ENCODE data around the gene SNRK. TPM values are rescaled to one million over a fixed set of nuclear protein-coding genes. Genes with fewer than 3 reads are reported as not detected.

SNRK gene
- total RNA-seq, 4 donors from 2014 or later, result 30.7 to 50.4 (median 45.8) TPM

DNA sequence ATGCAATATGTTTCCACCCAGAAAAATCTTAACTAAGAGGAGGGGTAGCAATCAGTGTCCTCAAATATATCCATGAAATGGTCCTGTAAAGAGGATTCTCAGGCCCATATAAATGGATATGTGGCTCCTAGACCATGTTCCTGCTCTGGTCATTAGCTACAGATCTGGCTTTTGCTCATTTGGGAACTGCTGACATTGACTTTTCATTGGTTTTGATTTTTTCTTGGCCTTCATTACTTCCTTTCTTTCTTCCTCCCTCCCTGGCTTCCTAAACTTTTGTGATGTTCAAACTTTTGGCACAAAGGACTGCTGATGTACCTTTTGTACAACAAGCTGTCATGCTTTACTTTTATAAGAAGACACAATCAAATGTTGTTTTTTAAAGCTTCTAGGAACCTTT is 41.6 kb upstream of the SNRK start:
- intact Hi-C loops (cut with DNase I), result no loop called here
- Histone ChIP-seq H3K4me3 (no peak overlapping the region), H3K27me3 (no peaks in the 10 kb centered on the region), H3K9me3 (peaks cover 0 to 7% (median 2%) of the 10 kb centered on the region in 4 donors), H3K4me1 (peaks cover 5 to 26% (median 12%) of the 10 kb centered on the region in 4 donors), H3K36me3 (no peaks in the 10 kb centered on the region), H3K27ac (replicated peaks in 1 of 4) (no peak overlapping the region)
- TF ChIP-seq POLR2AphosphoS5 (IDR thresholded peaks at IDR 0.05), result no peak
- no peak for TF ChIP-seq EP300 (IDR thresholded peaks at IDR 0.05)
- no peak for TF ChIP-seq POLR2A (IDR thresholded peaks at IDR 0.05; ENCODE audit: low read depth)
- TF ChIP-seq, protein P1, sequence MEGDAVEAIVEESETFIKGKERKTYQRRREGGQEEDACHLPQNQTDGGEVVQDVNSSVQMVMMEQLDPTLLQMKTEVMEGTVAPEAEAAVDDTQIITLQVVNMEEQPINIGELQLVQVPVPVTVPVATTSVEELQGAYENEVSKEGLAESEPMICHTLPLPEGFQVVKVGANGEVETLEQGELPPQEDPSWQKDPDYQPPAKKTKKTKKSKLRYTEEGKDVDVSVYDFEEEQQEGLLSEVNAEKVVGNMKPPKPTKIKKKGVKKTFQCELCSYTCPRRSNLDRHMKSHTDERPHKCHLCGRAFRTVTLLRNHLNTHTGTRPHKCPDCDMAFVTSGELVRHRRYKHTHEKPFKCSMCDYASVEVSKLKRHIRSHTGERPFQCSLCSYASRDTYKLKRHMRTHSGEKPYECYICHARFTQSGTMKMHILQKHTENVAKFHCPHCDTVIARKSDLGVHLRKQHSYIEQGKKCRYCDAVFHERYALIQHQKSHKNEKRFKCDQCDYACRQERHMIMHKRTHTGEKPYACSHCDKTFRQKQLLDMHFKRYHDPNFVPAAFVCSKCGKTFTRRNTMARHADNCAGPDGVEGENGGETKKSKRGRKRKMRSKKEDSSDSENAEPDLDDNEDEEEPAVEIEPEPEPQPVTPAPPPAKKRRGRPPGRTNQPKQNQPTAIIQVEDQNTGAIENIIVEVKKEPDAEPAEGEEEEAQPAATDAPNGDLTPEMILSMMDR (IDR thresholded peaks at IDR 0.05), result no peak
- DNase-seq (ENCODE audit: extremely low spot score), result no peak

DNA sequence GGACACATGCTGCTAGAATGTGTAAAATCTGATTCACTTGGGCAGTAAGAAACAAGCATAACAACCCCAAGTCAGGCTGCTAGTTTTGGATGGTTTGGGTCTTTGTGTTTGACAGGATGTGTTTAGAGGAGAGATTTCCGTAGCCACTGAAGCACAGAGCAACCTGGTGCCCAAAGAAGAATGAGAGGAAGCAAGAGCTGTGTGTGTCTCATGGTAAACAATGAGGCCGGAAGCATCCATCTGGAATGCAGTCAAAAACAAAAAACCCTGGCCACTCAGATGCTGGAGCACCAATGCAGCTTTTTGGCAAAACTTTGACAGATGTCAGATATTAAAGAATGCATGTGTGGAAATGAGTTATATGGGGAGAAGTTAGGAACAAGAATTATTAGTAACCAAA is 39.4 kb upstream of the SNRK start:
- TF ChIP-seq EP300 (IDR thresholded peaks at IDR 0.05), result no peak
- TF ChIP-seq POLR2A (IDR thresholded peaks at IDR 0.05; ENCODE audit: low read depth), result no peak
- TF ChIP-seq POLR2AphosphoS5 (IDR thresholded peaks at IDR 0.05), result peak in 1 of 2 donors; percentile 14
- DNase-seq (ENCODE audit: extremely low spot score), result peak; percentile 53
- intact Hi-C loops (cut with DNase I), result no loop called here

DNA sequence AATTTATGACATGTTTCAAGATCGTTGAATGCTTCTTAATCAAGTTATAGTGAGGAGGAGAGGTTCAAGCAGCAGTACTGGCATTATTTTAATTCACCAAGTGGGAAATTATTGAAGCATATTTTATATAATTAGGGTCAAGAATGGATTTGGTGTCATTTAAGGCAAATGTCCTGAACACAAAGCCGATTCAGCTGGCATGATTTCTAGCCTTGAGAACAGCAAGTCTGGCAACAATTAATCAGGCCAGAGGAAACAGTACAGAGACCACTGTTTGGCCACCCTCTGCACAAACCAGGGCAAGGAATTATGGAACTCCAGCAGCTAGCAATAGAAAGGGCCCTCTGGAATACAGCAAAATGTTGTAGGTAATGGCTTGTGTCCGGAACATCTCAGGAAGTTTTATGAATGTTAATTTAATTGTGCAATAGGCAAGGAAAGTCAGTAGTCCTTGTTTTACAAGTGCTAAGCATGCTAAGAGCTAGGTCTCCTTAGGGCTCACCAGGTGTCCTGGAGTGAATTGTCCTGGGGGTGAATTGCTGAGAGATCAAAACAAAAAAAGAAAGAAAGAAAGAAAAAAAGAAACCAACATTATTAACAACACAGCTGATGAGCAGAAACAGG is 38.7 kb upstream of the SNRK start:
- TF ChIP-seq, protein P1 (IDR thresholded peaks at IDR 0.05), result no peak
- TF ChIP-seq EP300 (IDR thresholded peaks at IDR 0.05), result no peak
- no peak for TF ChIP-seq POLR2AphosphoS5 (IDR thresholded peaks at IDR 0.05)
- no peak for TF ChIP-seq POLR2A (IDR thresholded peaks at IDR 0.05; ENCODE audit: low read depth)
- intact Hi-C loops (cut with DNase I), result no loop called here
- Histone ChIP-seq H3K36me3 (no peaks in the 10 kb centered on the region), H3K4me3 (no peak overlapping the region), H3K9me3 (peaks cover 0 to 3% (median under 1%) of the 10 kb centered on the region in 4 donors), H3K4me1 (peaks cover 7 to 29% (median 12%) of the 10 kb centered on the region in 4 donors), H3K27ac (replicated peaks in 1 of 4) (no peak overlapping the region), H3K27me3 (no peaks in the 10 kb centered on the region)
- DNase-seq (ENCODE audit: extremely low spot score), result peak; percentile 8
- 47% methylated on average over 3 of the region's 3 CpGs for WGBS

More for the DNA sequence above, 39.4 kb upstream of the SNRK start:
- Histone ChIP-seq H3K27me3 (no peaks in the 10 kb centered on the region), H3K36me3 (no peaks in the 10 kb centered on the region), H3K4me1 (peaks cover 5 to 26% (median 12%) of the 10 kb centered on the region in 4 donors), H3K27ac (replicated peaks in 1 of 4) (no peak overlapping the region), H3K9me3 (peaks cover 0 to 7% (median 2%) of the 10 kb centered on the region in 4 donors), H3K4me3 (no peak overlapping the region)
- 43% methylated on average over 2 of the region's 2 CpGs for WGBS

DNA sequence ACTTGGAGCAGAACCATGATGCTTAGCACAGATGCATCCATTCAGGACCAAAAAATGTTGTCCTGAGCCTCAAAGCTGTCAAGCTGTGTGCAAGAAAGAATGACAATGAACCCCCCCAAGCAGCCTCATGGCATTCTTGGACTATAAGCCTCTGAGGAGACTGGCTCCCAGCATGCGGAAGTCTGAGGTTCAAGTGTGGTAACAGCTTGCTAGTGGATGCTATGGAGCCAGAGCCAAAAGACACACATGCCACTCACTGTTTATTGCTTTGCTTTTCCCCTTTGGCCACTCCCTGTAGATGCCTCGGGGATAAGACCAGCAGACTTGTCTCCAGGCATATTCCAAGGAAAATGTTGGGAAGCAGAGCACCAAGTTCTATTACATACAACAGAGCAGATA is 38.2 kb upstream of the SNRK start:
- H3K27me3 ChIP-seq, result no peaks in the 10 kb centered on the region
- intact Hi-C loops (cut with DNase I), result no loop called here
- H3K27ac ChIP-seq (replicated peaks in 1 of 4), result no peak overlapping the region
- H3K36me3 ChIP-seq, result no peaks in the 10 kb centered on the region
- H3K9me3 ChIP-seq, result no peaks in the 10 kb centered on the region
- TF ChIP-seq, protein P1 (IDR thresholded peaks at IDR 0.05), result no peak
- TF ChIP-seq EP300 (IDR thresholded peaks at IDR 0.05) (no peak), POLR2A (IDR thresholded peaks at IDR 0.05; ENCODE audit: low read depth) (no peak), POLR2AphosphoS5 (IDR thresholded peaks at IDR 0.05) (no peak)
- no peak overlapping the region for H3K4me3 ChIP-seq
- WGBS, result 75% methylated on average over 2 of the region's 2 CpGs
- peak; percentile 31 for DNase-seq (ENCODE audit: extremely low spot score)
- H3K4me1 ChIP-seq, result peaks cover 10 to 34% (median 13%) of the 10 kb centered on the region in 4 donors

DNA sequence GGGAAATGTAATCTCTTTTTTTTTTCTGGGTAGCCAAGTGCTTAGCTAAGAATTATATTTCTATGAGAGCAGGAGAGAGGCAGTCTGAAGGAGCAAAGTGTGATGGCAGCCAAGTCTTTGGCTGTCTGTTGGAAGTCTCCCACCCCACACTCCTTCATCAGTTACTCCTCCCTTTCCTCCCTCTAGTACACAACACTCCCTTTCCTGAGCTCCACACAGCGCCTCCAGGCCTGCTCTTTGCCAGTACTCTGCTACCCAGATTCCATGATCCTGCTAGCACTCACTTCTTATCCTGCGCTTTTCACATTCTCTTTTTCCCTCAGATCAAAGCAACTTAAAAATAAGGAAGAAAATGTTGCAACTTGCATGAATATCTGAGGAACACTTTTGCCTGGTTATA is 37.4 kb upstream of the SNRK start:
- H3K4me3 ChIP-seq, result no peak overlapping the region
- H3K36me3 ChIP-seq, result no peaks in the 10 kb centered on the region
- no peaks in the 10 kb centered on the region for H3K27me3 ChIP-seq
- DNase-seq (ENCODE audit: extremely low spot score), result peak; percentile 68
- intact Hi-C loops (cut with DNase I), result no loop called here
- TF ChIP-seq EP300 (IDR thresholded peaks at IDR 0.05) (no peak), POLR2A (IDR thresholded peaks at IDR 0.05; ENCODE audit: low read depth) (no peak), POLR2AphosphoS5 (IDR thresholded peaks at IDR 0.05) (no peak)
- TF ChIP-seq, protein P1 (IDR thresholded peaks at IDR 0.05), result no peak
- no peak overlapping the region for H3K27ac ChIP-seq (replicated peaks in 1 of 4)
- H3K4me1 ChIP-seq, result peaks cover 14 to 41% (median 19%) of the 10 kb centered on the region in 4 donors
- 91% methylated on average over 2 of the region's 2 CpGs for WGBS
- H3K9me3 ChIP-seq, result no peaks in the 10 kb centered on the region

Data from esophagus muscularis mucosa (tissue), 4 donors.